A549 (cell line): Measurements from ENCODE around the gene COPZ1.

Experiments
- CHD2 ChIP-seq: fragments of 150-350 bp; IDR thresholded peaks from 2 replicates; pipeline ENCODE4 v1.6.1; 2014; ENCODE audit warnings: low read length; ENCODE audit not compliant: partially characterized antibody
- CTCF ChIP-seq: fragments of >200 bp; sonication (Bioruptor Twin); formaldehyde crosslinking; IDR thresholded peaks from 3 replicates; pipeline ENCODE4 v1.5.1; 2016
- HOXA7 ChIP-seq: fragments of 250-450 bp; sonication (Bioruptor Pico); IDR thresholded peaks from 2 replicates; pipeline ENCODE4 v1.5.0; 2020; ENCODE audit warnings: mild to moderate bottlenecking, moderate library complexity
- HOXB13 ChIP-seq: fragments of 250-450 bp; sonication (Bioruptor Pico); IDR thresholded peaks from 2 replicates; pipeline ENCODE4 v1.5.0; 2020; ENCODE audit warnings: low read depth, mild to moderate bottlenecking, moderate library complexity
- MAFK ChIP-seq: fragments of 450-650 bp; IDR thresholded peaks from 2 replicates; pipeline ENCODE4 v1.6.1; 2014; ENCODE audit not compliant: partially characterized antibody
- NFE2L2 ChIP-seq: fragments of 150-350 bp; conservative IDR thresholded peaks from 2 replicates; pipeline ENCODE4 v1.6.1; 2014; ENCODE audit warnings: low read length
- PHF8 ChIP-seq: fragments of 200-600 bp; sonication (generic); IDR thresholded peaks from 2 replicates; pipeline ENCODE4 v1.6.1; 2016; ENCODE audit warnings: low read depth, mild to moderate bottlenecking, antibody characterized with exemption, moderate library complexity, borderline replicate concordance
- POLR2A ChIP-seq: IDR thresholded peaks from 2 replicates; pipeline ENCODE4 v1.6.1; 2012; ENCODE audit warnings: mild to moderate bottlenecking, low read length
- POLR2AphosphoS2 ChIP-seq: conservative IDR thresholded peaks from 2 replicates; pipeline ENCODE4 v1.6.1; 2012; ENCODE audit warnings: low read length, improper control_type of control experiment, inconsistent platforms
- RCOR1 ChIP-seq: fragments of 150-350 bp; IDR thresholded peaks from 2 replicates; pipeline ENCODE4 v1.6.1; 2014; ENCODE audit warnings: antibody characterized with exemption, low read length, low read depth

DNA sequence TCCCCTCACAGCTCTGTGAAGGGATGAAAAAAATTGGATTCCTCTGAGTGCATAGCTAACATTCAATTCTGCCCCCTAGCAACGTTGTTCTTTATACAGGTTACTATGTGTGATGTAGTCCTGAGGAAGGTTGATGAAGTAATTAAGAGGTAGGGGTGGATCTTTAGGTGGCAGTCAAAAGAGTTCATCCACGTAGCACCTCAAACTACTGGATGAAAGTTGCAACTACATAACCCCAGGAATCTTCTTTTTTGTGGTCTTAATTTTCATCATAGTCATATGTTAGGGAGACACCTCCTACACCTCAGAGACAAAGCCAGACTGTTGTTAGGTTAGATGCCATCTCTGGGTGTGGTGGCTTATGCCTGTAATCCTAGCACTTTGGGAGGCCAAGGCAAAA, 13.9 kb upstream of the COPZ1 start:
- TF ChIP-seq CTCF (no peak), NFE2L2 (no peak), PHF8 (no peak), POLR2A (no peak), HOXA7 (CRISPR knock-in tag) (no peak), RCOR1 (no peak), CHD2 (no peak), POLR2AphosphoS2 (no peak), HOXB13 (no peak), MAFK (no peak)
